ENCODE measurements around the gene CTSW. TPM values are rescaled to one million over a fixed set of nuclear protein-coding genes. Genes with fewer than 3 reads are reported as not detected.

Gene CTSW
- total and polyA plus RNA-seq, 2 of the 4 experiments (the other 2 are of a cell fraction): 0.07 to 0.18 TPM

GRCh38 chr11:65897020-65897471, 17.4 kb downstream of the CTSW start:
- intact Hi-C loops (cut with micrococcal nuclease): no loop called here
- Histone ChIP-seq H4K91ac (ENCODE audit: insufficient read depth, low read depth, low read length) (peak overlapping the region; percentile 17), H3K27ac (ENCODE audit: insufficient read depth, low read length) (peak overlapping the region; percentile 86), H3K9me3 (ENCODE audit: control insufficient read depth, insufficient read depth, low read length) (no peaks in the 10 kb centered on the region), H3K23ac (ENCODE audit: low read depth, low read length) (peak overlapping the region; percentile 99), H2BK20ac (ENCODE audit: low read depth, low read length) (peak overlapping the region; percentile 12; the same call in 1 of the 2 replicates), H3K4me3 (ENCODE audit: insufficient read depth, low read depth, low read length) (peak overlapping the region; percentile 98; the same call in 1 of the 2 replicates), H3K36me3 (ENCODE audit: control insufficient read depth, insufficient read depth, low read length) (peaks cover 40% of the 10 kb centered on the region), H3K27me3 (ENCODE audit: control insufficient read depth, insufficient read depth, low read length) (no peaks in the 10 kb centered on the region), H2AK5ac (ENCODE audit: low read depth, low read length) (peak overlapping the region; percentile 16), H3K4me2 (ENCODE audit: low read depth, low read length) (peak overlapping the region; percentile 90), H3K18ac (ENCODE audit: low read depth, low read length) (peak overlapping the region; percentile 8; the same call in 1 of the 2 replicates), H2BK120ac (ENCODE audit: low read depth, low read length) (peak overlapping the region; percentile 58), H3K9me1 (ENCODE audit: insufficient read depth, low read length) (peaks cover 9% of the 10 kb centered on the region; the same call in 1 of the 2 replicates), H4K20me1 (ENCODE audit: insufficient read depth, low read length) (peaks cover 76% of the 10 kb centered on the region), H4K8ac (ENCODE audit: low read depth in 2 of 2, low read length in 2 of 2) (peak overlapping the region; percentile 84 to 93; a peak in 3 of 4 replicates), H2BK15ac (ENCODE audit: low read depth, low read length) (no peak overlapping the region), H3K4me1 (ENCODE audit: control insufficient read depth, insufficient read depth, low read length) (peaks cover 38% of the 10 kb centered on the region), H2AFZ (replicated peaks; ENCODE audit: low read length, poor library complexity) (peak overlapping the region; percentile 59), H4K5ac (ENCODE audit: low read depth, low read length) (peak overlapping the region; percentile 14), H3K4ac (ENCODE audit: low read depth, low read length) (peak overlapping the region; percentile 93), H3K9ac (ENCODE audit: low read depth, low read length) (peak overlapping the region; percentile 54; the same call in 1 of the 2 replicates), H3K56ac (ENCODE audit: extremely low read depth, insufficient read depth, low read length) (peak overlapping the region; percentile 62; the same call in 1 of the 2 replicates), H3K79me1 (ENCODE audit: low read depth in 1 of 2, low read length in 2 of 2) (peaks cover 10 to 30% of the 10 kb centered on the region in 2 experiments), H3K14ac (replicated peaks; ENCODE audit: low read depth, low read length) (peak overlapping the region; percentile 97), H2AK9ac (replicated peaks; ENCODE audit: low read depth, low read length, poor library complexity) (peak overlapping the region; percentile 92), H2BK5ac (ENCODE audit: low read depth, low read length, poor library complexity, severe bottlenecking) (peak overlapping the region; percentile 98)
- DNase-seq (no peak), ATAC-seq (ENCODE audit: low read depth) (no peak)
- BruUV-seq (replicated peaks): no TSS peak
- TF ChIP-seq CEBPB (IDR thresholded peaks at IDR 0.05; ENCODE audit: low read depth, low read length) (no peak), BHLHE40 (IDR thresholded peaks at IDR 0.05; ENCODE audit: low read depth, low read length) (no peak), MAZ (IDR thresholded peaks at IDR 0.05; ENCODE audit: borderline replicate concordance, low read depth, low read length) (no peak), CTCF (conservative IDR thresholded peaks at IDR 0.05; ENCODE audit: low read depth, low read length) (no peak)
- ChIA-PET CTCF (no interaction called here), POLR2A (ENCODE audit: unreplicated experiment) (interaction anchor here (0.6 kb wide), 4 partner anchors 9 to 290 kb away, joined by 3 to 10 read pairs (median 4); partner anchors contain the start of gene FIBP)
- dilution Hi-C loops (cut with HindIII; ENCODE audit: low sequenced_read_pairs, unreplicated experiment): no loop called here
- WGBS, 2 experiments (ENCODE audit: extremely low coverage in 2 of 2, insufficient read length in 1 of 2): no CpG with 5 or more reads among the region's 4 CpGs
- in situ Hi-C loops (cut with MboI; ENCODE audit: low sequenced_read_pairs): no loop called here

Data from IMR-90 (cell line).